Right kidney (tissue), 1 donor: Measurements from ENCODE around the gene TAP2.
A peak's percentile ranks its signal among the peaks of the same experiment; 100 is the strongest.
"Not testable (repeated sequence)": the region's sequence is repeated elsewhere in the genome, so short reads cannot be mapped to it uniquely, and the experiment has no call there.

Experiments used
- DNase-seq: peaks from one replicate; pipeline ENCODE4 v3.0.0-alpha.2; 2016

The TAP2 gene

GRCh38 chr6:32836873-32837272, 1.7 kb downstream of the TAP2 start:
- no peak for DNase-seq

DNA sequence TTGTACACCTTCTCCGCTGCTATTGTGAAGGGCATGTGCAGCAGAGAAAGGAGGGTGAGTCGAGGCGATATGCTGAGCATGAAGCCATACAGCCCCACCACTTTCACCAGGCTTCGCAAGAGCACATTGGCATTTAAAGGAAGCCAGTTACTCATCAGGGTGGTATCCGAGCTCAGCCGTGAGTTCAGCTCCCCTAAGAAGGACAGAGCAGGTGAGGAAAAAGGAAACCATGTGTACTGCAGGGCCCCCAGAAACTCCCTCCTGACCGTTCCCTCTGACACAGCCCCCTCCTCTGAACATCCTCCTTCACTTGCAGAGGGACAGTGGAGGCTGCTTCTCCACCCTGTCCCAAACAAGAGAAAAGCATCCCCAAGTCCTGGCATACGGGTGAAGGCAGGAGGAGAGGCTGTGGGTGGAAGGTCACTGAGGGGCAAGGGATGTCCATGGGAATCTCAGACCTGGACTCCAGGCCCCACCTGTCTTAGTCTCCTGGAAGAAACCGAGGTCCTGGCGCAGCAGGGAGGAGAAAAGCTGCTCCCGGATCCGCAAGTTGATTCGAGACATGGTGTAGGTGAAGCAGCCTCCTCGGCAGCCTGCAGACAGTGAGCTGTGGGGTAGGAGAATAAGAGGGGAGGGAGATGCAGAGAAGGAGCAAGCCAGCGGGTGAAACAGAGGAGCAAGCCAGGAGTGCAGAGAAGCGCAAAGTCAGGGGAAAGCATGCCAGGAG, 3.2 kb downstream of the TAP2 start:
- no peak for DNase-seq

GRCh38 chr6:32833664-32834063, 4.9 kb downstream of the TAP2 start:
- no peak for DNase-seq

DNA sequence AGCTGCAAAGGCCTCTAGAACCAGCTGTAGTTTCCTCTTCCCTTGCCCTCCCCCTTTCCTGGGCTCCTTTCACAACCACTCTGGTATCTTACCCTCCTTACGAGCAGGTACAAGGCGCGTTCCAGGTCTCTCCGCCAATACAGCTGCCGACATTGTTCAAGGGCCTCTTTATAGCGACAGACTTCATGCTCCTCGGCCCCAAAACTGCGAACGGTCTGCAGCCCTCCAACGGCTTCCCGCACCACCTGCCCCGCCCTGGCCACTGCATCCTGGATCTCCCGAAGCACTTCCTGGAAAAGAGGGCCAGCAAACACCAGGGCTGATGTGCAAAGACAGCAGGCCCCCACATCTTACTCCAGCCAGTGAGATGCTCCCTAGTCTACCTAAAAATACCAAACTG, 6.0 kb downstream of the TAP2 start:
- no peak for DNase-seq

GRCh38 chr6:32830936-32831335, 7.6 kb downstream of the TAP2 start:
- no peak for DNase-seq

- no peak for DNase-seq
Observed at GRCh38 chr6:32830017-32830416, 8.5 kb downstream of the TAP2 start.

DNA sequence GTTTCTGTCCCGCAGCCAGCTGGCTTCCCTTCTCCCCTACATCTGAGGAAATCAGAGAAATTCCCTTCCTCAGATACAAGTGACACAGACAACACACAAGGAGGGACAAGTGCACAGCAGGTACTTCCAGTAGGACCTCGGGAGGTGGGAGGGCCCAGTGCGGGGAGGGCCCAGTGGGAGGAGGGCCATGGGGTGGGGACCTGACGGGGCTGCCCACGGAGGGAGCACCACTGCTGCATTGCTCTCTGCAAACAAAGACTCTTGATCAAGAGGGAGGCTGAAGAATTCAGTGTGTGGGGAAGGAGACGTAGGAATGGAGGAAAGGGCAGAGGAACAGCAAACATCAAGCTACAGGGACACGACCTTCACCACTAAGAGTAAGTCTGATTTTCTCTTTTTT, 9.0 kb downstream of the TAP2 start:
- DNase-seq, result no peak

DNA sequence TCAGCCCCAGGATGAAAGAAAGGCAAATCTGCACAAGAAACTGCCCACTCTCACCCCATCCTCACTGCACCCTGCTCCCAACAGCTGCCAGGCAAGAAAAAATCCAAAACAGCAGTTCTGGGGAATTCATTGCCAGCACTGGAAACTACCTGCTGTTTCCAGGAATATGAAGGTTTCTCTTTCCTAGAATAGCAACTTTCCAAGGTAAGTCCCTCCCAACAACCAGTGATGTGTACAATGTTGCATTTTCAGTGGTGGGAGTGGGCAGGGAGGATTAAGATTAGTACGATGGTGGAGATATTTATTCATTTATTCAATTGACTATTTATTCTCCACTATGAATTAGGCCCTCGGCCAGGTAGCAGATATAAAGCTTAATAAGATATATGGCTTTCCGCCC, 11.5 kb downstream of the TAP2 start:
- DNase-seq, result no peak

- no peak for DNase-seq
Observed at GRCh38 chr6:32825966-32826365, 12.6 kb downstream of the TAP2 start.

- no peak for DNase-seq
Observed at GRCh38 chr6:32819729-32820128, 18.8 kb downstream of the TAP2 start.

DNA sequence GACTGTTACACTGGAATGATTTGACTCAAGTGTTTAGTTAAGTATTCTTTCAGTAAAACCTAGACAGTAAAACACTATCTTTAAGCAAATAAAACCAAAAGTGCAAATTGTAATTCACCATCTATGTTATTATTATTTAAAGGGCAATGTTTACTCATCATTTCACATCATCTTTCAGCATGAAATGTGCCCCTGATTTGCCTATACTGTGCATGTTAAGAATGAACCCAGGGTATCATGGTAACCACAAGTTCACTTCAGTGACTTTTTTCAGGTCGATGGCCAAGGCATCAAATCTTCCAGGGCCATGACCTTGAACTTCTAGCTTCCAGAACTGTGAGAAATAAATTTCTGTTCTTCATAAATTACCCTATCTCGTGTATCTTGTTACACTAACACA, 19.7 kb downstream of the TAP2 start:
- DNase-seq, result no peak

- no peak for DNase-seq
Observed at GRCh38 chr6:32816746-32817204, 21.8 kb downstream of the TAP2 start, which contains the start of gene HLA-DOB. Gene HLA-DOB, minus strand, starts transcription at chr6:32817002. Its CDS starts 51 bp downstream, at chr6:32816951.

DNA sequence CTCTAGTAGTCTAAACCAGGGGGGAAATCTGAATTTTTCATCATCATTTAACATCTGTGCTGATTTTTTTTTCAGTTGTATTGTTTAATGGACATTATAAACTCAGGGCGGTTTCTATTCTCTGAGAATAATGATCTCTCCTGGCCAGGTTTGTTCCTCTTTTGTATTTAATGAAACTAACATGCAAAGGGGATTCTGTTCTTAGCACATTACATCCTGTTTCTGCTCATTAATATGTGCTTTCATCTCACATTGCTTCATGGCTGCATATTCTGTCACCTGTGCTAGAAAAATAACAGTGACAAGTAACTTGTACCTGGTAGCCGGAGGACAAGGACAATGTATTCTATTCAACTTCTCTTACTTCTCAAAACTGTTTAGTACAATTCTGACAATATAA, 22.5 kb downstream of the TAP2 start:
- DNase-seq, result no peak

GRCh38 chr6:32815115-32815514, 23.4 kb downstream of the TAP2 start:
- no peak for DNase-seq

GRCh38 chr6:32814145-32814544, 24.4 kb downstream of the TAP2 start:
- no peak for DNase-seq

DNA sequence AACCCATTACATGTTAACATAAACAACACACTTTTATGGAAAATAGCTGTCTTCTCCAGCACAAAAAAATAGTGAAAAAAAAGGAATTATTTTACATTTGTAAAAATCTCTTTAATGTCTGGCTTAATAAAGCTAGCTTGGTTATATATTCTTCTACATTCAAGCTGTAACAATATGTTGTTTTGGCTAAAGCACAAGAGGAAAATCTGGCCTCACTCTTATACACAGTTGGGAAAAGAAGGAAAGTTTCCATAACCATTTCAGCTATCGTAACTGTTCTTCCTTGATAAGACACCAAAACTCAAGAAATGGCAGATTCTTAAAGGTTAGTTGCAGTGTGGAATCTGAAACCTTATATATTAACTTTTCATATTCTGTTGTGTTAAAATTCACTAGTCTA, 29.4 kb downstream of the TAP2 start:
- DNase-seq, result no peak

GRCh38 chr6:32807020-32807580, 31.4 kb downstream of the TAP2 start:
- DNase-seq, result no peak

DNA sequence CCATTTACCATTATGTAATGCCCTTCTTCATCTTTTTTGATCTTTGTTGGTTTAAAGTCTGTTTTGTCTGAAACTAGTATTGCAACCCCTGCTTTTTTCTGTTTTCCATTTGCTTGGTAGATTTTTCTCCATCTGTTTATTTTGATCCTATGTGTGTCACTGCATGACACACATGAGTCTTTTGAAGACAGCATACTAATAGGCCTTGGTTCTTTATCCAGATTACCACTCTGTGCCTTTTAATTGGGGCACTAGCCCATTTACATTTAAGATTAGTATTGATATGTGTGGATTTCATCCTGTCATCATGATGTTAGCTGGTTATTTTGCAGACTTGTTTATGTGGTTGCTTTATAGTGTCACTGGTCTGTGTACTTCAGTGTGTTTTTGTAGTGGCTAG, 33.1 kb downstream of the TAP2 start:
- not testable (repeated sequence) for DNase-seq

DNA sequence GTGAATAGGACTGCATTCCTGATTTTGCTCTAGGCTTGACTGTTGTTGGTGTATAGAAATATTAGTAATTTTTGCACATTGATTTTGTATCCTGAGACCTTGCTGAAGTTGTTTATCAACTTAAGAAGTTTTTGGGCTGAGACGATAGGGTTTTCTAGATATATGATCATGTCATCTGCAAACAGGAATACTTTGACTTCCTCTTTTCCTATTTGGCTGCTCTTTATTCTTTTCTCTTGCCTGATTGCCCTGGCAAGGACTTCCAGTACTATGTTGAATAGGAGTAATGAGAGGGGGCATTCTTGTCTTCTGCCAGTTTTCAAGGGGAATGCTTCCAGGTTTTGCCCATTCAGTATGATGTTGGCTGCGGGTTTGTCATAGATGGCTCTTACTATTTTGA, 35.1 kb downstream of the TAP2 start:
- no peak for DNase-seq

DNA sequence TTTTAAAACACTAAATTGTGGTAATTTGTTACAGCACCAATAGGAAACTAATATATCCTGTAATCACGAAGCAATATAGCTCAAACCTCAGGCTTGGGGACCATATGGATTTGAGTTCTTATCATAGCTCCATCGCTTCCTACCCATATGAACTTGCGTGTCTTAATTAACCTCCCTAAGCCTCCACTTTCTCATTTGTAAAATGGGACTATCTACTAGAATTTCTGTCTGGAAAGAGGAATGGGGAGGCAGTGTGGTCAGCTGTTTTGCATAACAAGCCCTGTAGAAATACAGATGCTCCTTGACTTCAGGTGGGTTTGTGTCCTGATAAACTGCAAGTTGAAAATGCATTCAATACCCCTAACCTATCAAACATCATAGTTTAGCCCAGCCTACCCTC, 38.8 kb downstream of the TAP2 start:
- no peak for DNase-seq

- no peak for DNase-seq
Observed at GRCh38 chr6:32799168-32799567, 39.4 kb downstream of the TAP2 start.

DNA sequence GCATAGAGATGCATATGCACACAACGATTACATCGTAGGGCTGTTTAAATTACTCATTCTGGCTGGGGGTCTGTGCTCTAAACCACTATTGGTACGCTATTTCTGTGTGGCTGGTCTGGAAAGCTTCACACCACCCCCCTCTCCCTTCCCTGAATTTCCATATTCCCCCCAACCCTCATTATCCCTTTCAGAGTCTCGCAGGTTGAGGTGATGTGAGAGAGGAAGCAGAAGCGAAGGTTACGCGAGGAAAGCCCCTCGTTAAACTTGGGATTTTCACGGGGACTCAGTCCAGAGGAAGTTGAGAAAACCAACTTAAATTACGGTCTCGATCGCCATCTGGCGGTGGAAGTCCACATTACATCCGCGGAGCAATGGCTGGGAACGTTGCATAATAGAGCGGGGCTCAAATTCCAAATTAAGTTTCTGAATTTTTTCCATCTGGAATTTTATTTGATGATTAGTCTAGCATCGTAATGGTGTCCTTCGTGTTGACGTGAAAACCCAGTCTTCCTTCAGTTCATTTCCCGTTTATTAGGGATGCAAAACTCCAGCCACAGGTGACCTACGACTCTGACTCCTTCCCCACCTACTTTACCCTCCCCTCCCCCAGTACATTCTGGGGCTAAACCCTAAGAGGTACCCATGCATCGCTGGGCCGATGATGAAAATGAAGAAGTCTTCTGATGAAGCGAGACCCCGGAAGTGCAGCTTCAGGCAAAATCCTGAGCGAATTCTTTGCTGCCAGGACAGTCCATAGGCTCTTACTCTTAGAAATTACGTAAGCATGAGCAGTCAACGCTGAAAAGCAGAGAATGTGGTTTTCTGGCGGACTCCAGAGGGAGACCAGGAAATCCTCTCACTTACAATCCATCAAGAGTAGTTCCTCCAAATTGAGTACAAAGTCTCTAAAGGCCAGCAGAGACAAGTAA, 41.4 kb downstream of the TAP2 start:
- peak; percentile 57 for DNase-seq

DNA sequence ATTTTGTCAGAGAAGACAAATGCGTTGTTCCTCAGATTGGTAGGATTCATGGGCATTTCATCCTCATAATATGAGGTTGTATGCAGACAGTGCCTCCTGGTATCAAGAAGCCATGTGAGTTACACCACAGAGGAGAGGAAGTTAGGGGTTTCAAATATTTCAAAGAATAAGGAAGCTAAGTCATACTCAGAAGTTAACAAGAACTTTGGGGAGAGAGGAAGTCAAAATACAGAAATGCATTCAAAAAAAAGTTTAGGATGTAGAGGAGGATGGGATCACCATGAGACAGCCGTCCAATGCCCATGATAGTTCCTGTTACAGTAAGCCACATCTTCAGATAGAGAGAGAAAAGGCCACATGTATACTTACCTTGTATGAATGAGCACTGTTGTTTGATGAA, 44.0 kb downstream of the TAP2 start:
- DNase-seq, result no peak
